DMS79 treated with DMSO at 0.1 percent for 48 hours (cell line): ENCODE measurements around the gene ZNF337.

ENCODE experiments used
- DNase-seq: peaks from one replicate; lab custom pipeline; 2025; lab: John Stamatoyannopoulos, UW

The ZNF337 gene

GRCh38 chr20:25629816-25630499, 66.7 kb downstream of the ZNF337 start:
- DNase-seq = no peak

- no peak for DNase-seq
Measured at GRCh38 chr20:25626779-25627178, 69.9 kb downstream of the ZNF337 start.

- DNase-seq = peak; percentile 62
Measured at GRCh38 chr20:25624500-25624939, 72.1 kb downstream of the ZNF337 start.
